Large intestine (tissue), 3 donors: ENCODE measurements around the gene TBC1D9. TPM values are rescaled to one million over a fixed set of nuclear protein-coding genes. Genes with fewer than 3 reads are reported as not detected.

Experiments used
- DNase-seq, 2 donors: peaks; one replicate each; pipeline versions ENCODE4 v3.0.0 to v3.0.0-alpha.2; 2013
- H3K27ac ChIP-seq: one replicate; pipeline ENCODE4 v1.5.1; 2013; ENCODE audit warnings: low read length
- H3K27me3 ChIP-seq: 2 replicates; pipeline ENCODE4 v1.6.1; 2013; ENCODE audit warnings: low read length; ENCODE audit not compliant: control insufficient read depth, insufficient read depth
- H3K36me3 ChIP-seq: 2 replicates; pipeline ENCODE4 v1.6.1; 2013; ENCODE audit warnings: low read length; ENCODE audit not compliant: control insufficient read depth, insufficient read depth
- H3K4me1 ChIP-seq: one replicate; pipeline ENCODE4 v1.6.1; 2013; ENCODE audit warnings: low read length; ENCODE audit not compliant: control insufficient read depth, insufficient read depth
- H3K4me3 ChIP-seq: one replicate; pipeline ENCODE4 v1.5.1; 2013; ENCODE audit warnings: low read length
- H3K9me3 ChIP-seq: one replicate; pipeline ENCODE4 v1.6.1; 2013; ENCODE audit warnings: mild to moderate bottlenecking, low read depth, low read length, moderate library complexity; ENCODE audit not compliant: control insufficient read depth
- WGBS: methylation state at CpG from one replicate; pipeline ENCODE4 v1.1.5; 2013; ENCODE audit warnings: low lambda C conversion rate; ENCODE audit not compliant: insufficient coverage; 5-methylcytosine and 5-hydroxymethylcytosine counted together
- polyA plus RNA-seq: library from polyadenylated mRNA; unstranded; fragments of 120-200 nt; gene quantifications from one replicate; pipeline ENCODE4 v1.2.1, GENCODE V29; 2013

The TBC1D9 gene
- polyA plus RNA-seq, 1 donor, result 27.9 TPM

DNA sequence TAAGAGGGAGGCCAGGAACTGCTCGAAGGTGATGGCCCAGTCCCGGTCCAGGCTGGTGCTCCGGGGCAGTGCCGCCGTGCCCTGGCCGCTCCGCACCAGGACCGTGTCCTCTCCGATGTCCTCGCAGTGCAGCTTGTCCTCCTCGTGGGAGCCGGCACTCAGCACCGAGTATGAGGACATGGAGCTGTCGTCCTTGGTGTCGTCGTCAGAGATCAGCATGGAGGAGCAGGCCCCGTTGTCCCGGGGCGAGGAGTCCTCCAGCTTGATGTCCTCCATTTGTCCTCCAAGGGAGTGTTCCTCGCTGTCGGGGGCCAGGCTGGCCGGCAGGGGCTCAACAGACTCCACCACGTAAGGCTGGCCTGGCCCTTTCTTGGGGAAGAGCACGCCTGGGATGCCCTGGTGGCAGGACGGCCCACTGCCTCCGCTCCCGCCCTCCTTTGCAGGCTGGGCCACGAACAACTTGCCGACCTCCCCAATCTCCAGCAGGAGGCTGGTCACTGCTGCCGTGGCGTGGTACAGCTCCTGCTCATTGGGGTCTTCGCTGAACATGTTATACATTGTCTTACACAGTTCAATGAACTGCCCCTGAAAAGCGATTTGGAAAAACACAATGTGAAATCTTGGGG lies 133.7 kb downstream of the TBC1D9 start:
- Histone ChIP-seq H3K9me3 (no peaks in the 10 kb centered on the region), H3K36me3 (peaks cover 30% of the 10 kb centered on the region), H3K4me3 (no peak overlapping the region), H3K27me3 (no peaks in the 10 kb centered on the region), H3K4me1 (no peaks in the 10 kb centered on the region), H3K27ac (no peak overlapping the region)
- no peak for DNase-seq
- no CpG with 5 or more reads among the region's 33 CpGs for WGBS

DNA sequence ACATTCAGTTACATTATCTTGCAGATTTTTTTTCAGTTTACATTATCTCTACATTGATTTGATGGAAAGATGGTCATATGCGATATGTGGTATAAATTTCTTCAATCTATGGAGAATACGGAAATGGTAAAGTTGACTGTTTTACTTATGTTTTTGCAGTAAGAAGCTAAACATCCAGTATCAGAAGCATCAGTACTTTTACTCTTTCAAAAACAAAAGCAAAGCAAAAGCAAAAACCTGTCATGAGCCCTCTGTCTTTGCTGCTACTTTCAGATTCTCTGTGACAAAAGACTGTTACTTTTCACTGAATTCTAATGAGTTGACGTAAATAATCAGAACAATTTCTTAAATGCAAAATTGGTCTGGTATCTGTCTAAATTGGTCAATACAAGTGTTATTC lies 135.0 kb downstream of the TBC1D9 start:
- Histone ChIP-seq H3K4me3 (no peak overlapping the region), H3K36me3 (peaks cover 24% of the 10 kb centered on the region), H3K27ac (no peak overlapping the region), H3K9me3 (no peaks in the 10 kb centered on the region), H3K4me1 (no peaks in the 10 kb centered on the region), H3K27me3 (no peaks in the 10 kb centered on the region)
- DNase-seq, result no peak
- WGBS, result 100% methylated on average over 1 of the region's 3 CpGs

DNA sequence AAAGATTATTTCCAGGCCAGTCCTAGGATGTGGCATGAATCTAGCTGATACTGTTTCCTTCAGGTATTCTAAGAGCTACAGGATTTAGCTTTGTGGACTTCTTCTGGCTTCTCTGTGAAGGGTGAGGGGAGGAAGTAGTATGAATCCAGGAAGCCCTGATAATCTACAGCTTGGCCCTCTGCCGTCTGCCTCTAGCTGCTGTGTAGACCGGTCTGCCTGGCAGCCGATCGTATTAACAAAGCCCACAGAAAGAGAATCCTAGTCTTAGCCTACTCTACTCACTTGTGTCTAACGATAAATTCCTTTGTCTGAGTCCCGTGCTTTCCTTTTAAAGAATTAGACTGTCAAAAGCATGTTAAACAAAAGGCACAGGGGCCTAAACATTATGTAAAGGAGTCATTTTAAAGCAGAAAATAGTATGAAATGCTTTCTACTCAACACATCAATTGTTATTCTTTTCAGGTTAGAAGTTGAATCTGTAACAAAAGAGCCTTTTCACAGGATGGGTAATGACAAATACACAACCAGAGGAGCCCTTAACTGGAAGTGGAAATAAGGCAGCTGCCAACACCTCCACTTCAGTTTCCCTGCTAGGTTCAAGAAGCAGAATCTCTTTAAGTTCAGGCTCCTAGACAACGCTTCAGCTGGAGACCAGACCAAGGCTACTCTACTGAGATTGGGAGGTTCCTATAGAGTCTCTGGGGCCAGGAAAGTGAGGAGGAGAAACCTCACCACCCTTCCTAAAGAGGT lies 138.5 kb downstream of the TBC1D9 start:
- Histone ChIP-seq H3K27ac (no peak overlapping the region), H3K27me3 (no peaks in the 10 kb centered on the region), H3K9me3 (no peaks in the 10 kb centered on the region), H3K36me3 (peaks cover 9% of the 10 kb centered on the region), H3K4me3 (no peak overlapping the region), H3K4me1 (peaks cover 5% of the 10 kb centered on the region)
- 67% methylated on average over 1 of the region's 7 CpGs for WGBS
- no peak for DNase-seq

DNA sequence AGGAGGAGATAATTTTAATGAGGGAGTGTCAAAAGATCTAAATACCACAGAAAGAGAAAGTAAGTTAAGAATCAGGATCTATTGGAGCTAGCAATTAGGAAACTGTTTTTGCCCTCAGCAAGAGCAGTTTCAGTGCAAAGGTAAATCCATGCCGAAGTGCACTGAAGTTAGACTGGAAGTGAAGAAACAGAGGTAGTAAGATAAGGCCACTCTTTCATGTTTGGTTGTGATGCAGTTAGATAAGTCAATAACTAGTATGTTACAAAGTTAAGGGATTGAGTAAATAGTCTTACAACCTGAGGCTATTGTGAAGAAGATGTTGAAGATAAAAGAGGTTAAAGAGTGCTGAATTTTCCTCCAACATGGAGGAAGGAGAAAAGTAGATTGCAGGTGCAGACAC lies 140.7 kb downstream of the TBC1D9 start:
- Histone ChIP-seq H3K4me1 (peaks cover 5% of the 10 kb centered on the region), H3K9me3 (no peaks in the 10 kb centered on the region), H3K36me3 (no peaks in the 10 kb centered on the region), H3K27ac (peak overlapping the region; percentile 13), H3K27me3 (no peaks in the 10 kb centered on the region), H3K4me3 (no peak overlapping the region)
- DNase-seq, result peak in 1 of 2 donors; percentile 47
- WGBS, result no CpG with 5 or more reads among the region's 1 CpG

DNA sequence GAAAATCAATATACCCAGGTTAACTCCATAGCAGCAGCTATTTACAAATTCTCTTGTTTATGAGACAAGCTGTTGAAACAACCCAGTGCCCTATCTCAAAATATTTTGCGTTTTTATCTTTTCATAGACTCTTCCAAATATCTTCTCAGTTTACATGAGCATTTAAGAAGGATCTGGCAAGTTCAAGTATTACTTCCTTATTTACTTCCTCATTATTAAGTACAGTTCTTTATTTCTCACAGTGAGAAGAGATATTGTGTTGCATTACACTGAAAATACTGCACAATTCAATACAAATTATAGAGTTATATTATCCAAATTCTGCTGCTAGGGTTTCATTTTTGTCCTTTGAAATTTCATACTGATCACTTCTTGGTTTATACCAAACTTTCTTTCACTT lies 143.8 kb downstream of the TBC1D9 start:
- H3K4me1 ChIP-seq, result peaks cover 5% of the 10 kb centered on the region
- DNase-seq, result no peak
- H3K4me3 ChIP-seq, result no peak overlapping the region
- no peaks in the 10 kb centered on the region for H3K36me3 ChIP-seq
- H3K9me3 ChIP-seq, result no peaks in the 10 kb centered on the region
- WGBS, result 71% methylated on average over 1 of the region's 1 CpG
- H3K27me3 ChIP-seq, result no peaks in the 10 kb centered on the region
- H3K27ac ChIP-seq, result no peak overlapping the region

DNA sequence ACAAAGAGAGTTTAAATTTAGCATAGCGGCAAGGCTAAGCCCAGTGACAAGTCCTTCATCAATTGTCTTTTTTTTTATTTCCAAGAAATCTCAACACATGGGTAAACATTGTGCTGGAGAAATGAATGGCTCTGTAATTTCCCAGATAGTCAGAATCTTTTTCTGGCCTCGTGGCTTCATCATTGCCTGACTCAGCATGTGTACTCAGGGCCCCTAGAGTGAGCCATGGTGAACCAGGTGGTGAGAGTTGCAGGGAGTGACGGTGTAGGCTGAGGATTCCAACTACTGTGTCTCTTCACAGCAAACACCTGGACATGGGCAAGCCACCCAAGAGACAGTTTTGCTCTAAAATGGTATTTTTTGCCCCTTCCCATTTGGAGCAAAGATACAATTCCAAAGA lies 144.3 kb downstream of the TBC1D9 start:
- Histone ChIP-seq H3K9me3 (no peaks in the 10 kb centered on the region), H3K4me1 (peaks cover 5% of the 10 kb centered on the region), H3K27ac (no peak overlapping the region), H3K4me3 (no peak overlapping the region), H3K36me3 (no peaks in the 10 kb centered on the region), H3K27me3 (no peaks in the 10 kb centered on the region)
- peak in 1 of 2 donors; percentile 45 for DNase-seq
- WGBS, result 60% methylated on average over 1 of the region's 3 CpGs

DNA sequence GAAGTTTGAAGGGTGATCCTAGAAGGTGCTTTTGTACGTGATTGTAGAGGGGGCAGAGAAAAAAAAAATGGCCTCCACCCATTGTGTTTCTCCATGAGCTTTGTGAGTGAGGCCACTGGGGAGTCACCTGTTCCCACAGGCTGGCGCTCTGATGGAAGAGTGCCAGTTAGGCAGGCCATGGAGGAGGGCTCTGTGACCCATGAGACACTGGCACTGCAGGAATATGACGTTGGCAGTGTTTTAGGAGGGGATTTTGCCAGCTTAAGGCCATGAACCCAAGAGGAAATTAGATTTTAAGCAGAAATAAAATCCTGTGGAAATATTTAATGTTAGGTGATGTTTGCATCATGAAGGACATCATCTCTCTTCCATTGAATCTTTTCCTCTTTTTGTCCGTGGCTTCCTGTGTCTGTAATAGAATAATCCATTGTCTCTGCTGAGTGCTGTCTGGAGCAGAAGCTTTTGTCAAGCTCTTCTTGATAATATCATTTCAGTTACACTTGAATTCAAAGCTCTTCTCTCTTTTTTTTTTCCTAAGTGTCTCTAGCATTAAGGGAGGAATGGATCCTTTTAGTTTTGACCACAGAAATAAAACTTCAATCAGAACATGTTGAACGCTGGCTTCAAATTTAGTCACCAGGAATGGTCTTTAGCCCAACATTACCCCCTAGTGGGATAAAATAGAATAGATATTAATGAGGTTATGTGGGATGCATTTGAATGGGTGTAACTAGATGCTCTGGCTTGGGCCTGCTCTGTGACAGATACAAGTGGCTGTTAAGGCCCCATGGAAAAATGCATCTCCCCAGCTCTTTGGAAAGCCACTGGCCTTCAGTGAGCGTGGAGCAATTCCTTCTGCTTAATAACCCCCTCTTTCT lies 146.4 kb downstream of the TBC1D9 start:
- Histone ChIP-seq H3K4me1 (peaks cover under 1% of the 10 kb centered on the region), H3K4me3 (no peak overlapping the region), H3K9me3 (no peaks in the 10 kb centered on the region), H3K27ac (no peak overlapping the region), H3K36me3 (no peaks in the 10 kb centered on the region), H3K27me3 (no peaks in the 10 kb centered on the region)
- WGBS, result 80% methylated on average over 1 of the region's 6 CpGs
- peak in 1 of 2 donors; percentile 40 for DNase-seq

DNA sequence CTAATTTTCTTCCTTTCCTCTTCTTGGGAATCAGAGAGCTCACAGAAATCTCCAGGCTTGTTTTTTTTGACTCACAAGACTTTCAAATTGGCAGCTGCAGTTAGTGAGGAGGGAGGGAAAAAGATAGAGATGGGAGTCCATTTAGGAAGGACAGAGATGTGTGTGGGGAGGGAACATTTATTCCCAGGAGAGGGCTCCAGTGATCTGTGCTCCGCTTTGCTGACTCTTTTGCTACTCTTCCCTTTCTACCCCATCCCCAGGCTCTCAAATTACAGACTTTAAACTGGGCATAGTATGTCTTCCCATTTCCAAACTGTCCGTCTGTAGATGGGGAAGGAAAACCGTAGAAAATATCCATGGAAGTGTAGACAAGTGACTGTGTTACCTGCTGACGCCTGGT lies 148.3 kb downstream of the TBC1D9 start:
- no peaks in the 10 kb centered on the region for H3K9me3 ChIP-seq
- WGBS, result no CpG with 5 or more reads among the region's 4 CpGs
- no peaks in the 10 kb centered on the region for H3K36me3 ChIP-seq
- no peak overlapping the region for H3K27ac ChIP-seq
- H3K27me3 ChIP-seq, result no peaks in the 10 kb centered on the region
- H3K4me1 ChIP-seq, result no peaks in the 10 kb centered on the region
- DNase-seq, result no peak
- no peak overlapping the region for H3K4me3 ChIP-seq

DNA sequence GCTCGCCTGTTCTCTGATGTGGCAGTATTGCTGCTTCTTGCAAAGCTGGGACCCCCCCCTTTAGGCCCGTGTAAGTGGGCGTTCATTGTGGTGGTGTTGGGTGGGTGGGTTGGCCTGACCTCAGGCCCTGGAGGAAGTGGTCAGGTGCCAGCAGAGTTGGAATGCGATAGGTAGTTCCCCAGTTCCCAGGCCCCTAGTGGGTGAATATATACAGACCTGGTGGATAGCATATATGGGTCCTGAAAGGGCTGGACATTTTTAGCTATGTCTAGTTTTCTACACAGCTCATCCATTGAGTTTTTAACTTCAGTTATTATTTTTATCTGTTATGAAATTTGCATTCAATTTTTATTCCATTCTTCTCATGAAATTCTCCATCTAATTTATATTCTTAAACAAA lies 151.6 kb downstream of the TBC1D9 start:
- Histone ChIP-seq H3K27ac (no peak overlapping the region), H3K9me3 (no peaks in the 10 kb centered on the region), H3K36me3 (no peaks in the 10 kb centered on the region), H3K4me1 (no peaks in the 10 kb centered on the region), H3K27me3 (no peaks in the 10 kb centered on the region), H3K4me3 (no peak overlapping the region)
- no peak for DNase-seq
- WGBS, result no CpG with 5 or more reads among the region's 4 CpGs

DNA sequence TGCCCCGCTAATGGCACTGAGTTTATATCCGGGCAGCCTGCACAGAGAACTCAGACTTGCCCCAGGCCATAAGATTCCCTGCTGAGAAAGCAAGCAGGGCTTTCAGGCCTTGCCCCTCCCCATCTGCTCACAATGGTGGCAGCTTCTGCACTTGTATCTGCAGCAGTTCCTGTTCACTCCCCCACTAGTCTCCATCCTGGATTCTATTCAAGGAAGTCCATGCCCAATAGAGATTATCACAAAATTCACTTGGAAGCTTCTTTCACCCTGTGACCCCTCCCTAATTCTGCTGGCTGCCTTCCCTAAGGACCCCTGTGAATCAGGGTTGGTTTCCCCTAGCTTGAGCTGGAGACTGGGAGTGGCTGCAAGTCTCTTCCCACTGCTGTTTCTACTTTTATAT lies 152.9 kb downstream of the TBC1D9 start:
- Histone ChIP-seq H3K4me1 (no peaks in the 10 kb centered on the region), H3K9me3 (no peaks in the 10 kb centered on the region), H3K4me3 (no peak overlapping the region), H3K27me3 (no peaks in the 10 kb centered on the region), H3K36me3 (no peaks in the 10 kb centered on the region), H3K27ac (no peak overlapping the region)
- no CpG with 5 or more reads among the region's 2 CpGs for WGBS
- DNase-seq, result no peak
